Uterus (tissue), 2 donors: Measurements from ENCODE around the gene NMT1.

Experiments
- CTCF ChIP-seq, 4 experiments: fragments of 200-600 bp in 2 of 4; fragments of 450-650 bp in 2 of 4; sonication (generic) in 2 of 4; IDR thresholded peaks; one replicate each; pipeline ENCODE4 v1.5.1; 2016 to 2019; ENCODE audit warnings: antibody characterized with exemption in 4 of 4, mild to moderate bottlenecking in 2 of 4, moderate library complexity in 1 of 4
- POLR2A ChIP-seq, 2 donors: fragments of 450-650 bp; IDR thresholded peaks; one replicate each; pipeline ENCODE4 v1.6.1; 2016; ENCODE audit warnings: antibody characterized with exemption in 2 of 2, mild to moderate bottlenecking in 1 of 2, moderate library complexity in 1 of 2

GRCh38 chr17:45050481-45051059 lies 10.5 kb upstream of the NMT1 start:
- TF ChIP-seq CTCF (IDR thresholded peaks at IDR 0.05) (no peak), POLR2A (IDR thresholded peaks at IDR 0.05) (no peak)
